ENCODE measurements around the gene ANKS1B.

GRCh38 chr12:98973395-98973794 is 1011.3 kb downstream of the ANKS1B start:
- TF ChIP-seq CTCF (IDR thresholded peaks at IDR 0.05; ENCODE audit: insufficient read depth, low read depth, low read length) (no peak), EZH2 (IDR thresholded peaks at IDR 0.05; ENCODE audit: insufficient read depth, low read length) (no peak)
